IMR-90 (cell line): ENCODE results near the gene NRM.

ENCODE experiments used
- BHLHE40 ChIP-seq: fragments of 150-350 bp; IDR thresholded peaks from 2 replicates; pipeline ENCODE4 v1.6.1; 2016; ENCODE audit warnings: mild to moderate bottlenecking, low read depth, low read length
- MAFK ChIP-seq: IDR thresholded peaks from 2 replicates; pipeline ENCODE4 v1.6.1; 2012; ENCODE audit warnings: low read depth, low read length, improper control_type of control experiment
- MAZ ChIP-seq: IDR thresholded peaks from 2 replicates; pipeline ENCODE4 v1.6.1; 2012; ENCODE audit warnings: low read depth, mild to moderate bottlenecking, low read length, improper control_type of control experiment, moderate library complexity, borderline replicate concordance
- POLR2A ChIP-seq: IDR thresholded peaks from 2 replicates; pipeline ENCODE4 v1.6.1; 2012; ENCODE audit warnings: mild to moderate bottlenecking, low read depth, low read length
- RAD21 ChIP-seq: IDR thresholded peaks from 2 replicates; pipeline ENCODE4 v1.6.1; 2012; ENCODE audit warnings: low read length, improper control_type of control experiment
- RCOR1 ChIP-seq: IDR thresholded peaks from 2 replicates; pipeline ENCODE4 v1.6.1; 2012; ENCODE audit warnings: mild to moderate bottlenecking, low read length, improper control_type of control experiment; ENCODE audit not compliant: insufficient replicate concordance
- RFX5 ChIP-seq: IDR thresholded peaks from 2 replicates; pipeline ENCODE4 v1.8.0; 2012; ENCODE audit warnings: low read depth, mild to moderate bottlenecking, low read length, moderate library complexity
- SMC3 ChIP-seq: fragments of 150-350 bp; IDR thresholded peaks from 2 replicates; pipeline ENCODE4 v1.6.1; 2016; ENCODE audit warnings: low read depth, mild to moderate bottlenecking, antibody characterized with exemption, low read length, moderate library complexity
- TF ChIP-seq, protein P1 (sequence below): conservative IDR thresholded peaks from 2 replicates; pipeline ENCODE4 v1.5.1; 2012; ENCODE audit warnings: mild to moderate bottlenecking, low read depth, low read length, improper control_type of control experiment
- TF ChIP-seq, protein P2 (sequence below): fragments of 150-350 bp; IDR thresholded peaks from 2 replicates; pipeline ENCODE4 v1.6.1; 2016; ENCODE audit warnings: low read depth, mild to moderate bottlenecking, low read length, moderate library complexity, borderline replicate concordance

DNA sequence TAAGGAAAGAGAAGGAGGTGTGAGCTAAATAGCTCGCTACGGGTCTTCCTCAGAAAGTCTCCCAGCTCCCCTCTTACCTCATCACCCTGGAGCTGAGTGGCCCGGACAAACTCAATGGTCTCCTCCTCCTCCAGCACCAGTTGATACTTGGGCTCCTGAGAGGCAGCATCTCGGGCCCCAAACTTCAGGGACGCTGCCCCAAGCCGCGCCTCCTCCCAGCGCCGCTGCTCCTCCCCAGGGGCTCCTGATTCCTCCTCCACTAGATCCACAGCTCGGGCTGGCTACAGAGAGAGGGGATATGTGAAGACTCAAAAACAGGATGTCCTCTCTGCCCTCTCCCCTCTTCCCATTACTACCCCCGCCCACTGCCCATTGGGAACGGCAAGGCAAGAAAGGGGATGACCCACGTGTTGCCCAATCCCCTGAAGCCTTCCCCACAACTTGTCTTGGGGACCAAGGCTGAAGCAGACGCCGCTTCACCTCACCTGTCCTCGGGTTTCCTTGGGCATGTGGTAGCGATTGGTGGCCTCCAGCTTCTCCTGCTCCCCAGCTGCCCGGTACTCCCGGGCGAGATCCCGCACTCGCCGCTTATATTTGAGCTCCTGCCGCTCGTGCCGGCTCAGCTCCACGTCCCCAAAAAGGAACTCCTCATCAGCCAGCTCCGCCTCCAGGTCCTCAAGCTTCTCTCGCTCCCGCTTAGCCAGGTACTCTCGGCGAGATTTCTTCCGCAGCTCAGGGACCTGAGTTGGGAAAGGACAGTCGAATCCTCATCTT is 25.6 kb downstream of the NRM start:
- TF ChIP-seq POLR2A (no peak), MAFK (no peak), SMC3 (no peak), RFX5 (no peak), BHLHE40 (no peak), RCOR1 (no peak), MAZ (no peak), RAD21 (no peak)
- TF ChIP-seq, protein P1, sequence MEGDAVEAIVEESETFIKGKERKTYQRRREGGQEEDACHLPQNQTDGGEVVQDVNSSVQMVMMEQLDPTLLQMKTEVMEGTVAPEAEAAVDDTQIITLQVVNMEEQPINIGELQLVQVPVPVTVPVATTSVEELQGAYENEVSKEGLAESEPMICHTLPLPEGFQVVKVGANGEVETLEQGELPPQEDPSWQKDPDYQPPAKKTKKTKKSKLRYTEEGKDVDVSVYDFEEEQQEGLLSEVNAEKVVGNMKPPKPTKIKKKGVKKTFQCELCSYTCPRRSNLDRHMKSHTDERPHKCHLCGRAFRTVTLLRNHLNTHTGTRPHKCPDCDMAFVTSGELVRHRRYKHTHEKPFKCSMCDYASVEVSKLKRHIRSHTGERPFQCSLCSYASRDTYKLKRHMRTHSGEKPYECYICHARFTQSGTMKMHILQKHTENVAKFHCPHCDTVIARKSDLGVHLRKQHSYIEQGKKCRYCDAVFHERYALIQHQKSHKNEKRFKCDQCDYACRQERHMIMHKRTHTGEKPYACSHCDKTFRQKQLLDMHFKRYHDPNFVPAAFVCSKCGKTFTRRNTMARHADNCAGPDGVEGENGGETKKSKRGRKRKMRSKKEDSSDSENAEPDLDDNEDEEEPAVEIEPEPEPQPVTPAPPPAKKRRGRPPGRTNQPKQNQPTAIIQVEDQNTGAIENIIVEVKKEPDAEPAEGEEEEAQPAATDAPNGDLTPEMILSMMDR: no peak
- TF ChIP-seq, protein P2, sequence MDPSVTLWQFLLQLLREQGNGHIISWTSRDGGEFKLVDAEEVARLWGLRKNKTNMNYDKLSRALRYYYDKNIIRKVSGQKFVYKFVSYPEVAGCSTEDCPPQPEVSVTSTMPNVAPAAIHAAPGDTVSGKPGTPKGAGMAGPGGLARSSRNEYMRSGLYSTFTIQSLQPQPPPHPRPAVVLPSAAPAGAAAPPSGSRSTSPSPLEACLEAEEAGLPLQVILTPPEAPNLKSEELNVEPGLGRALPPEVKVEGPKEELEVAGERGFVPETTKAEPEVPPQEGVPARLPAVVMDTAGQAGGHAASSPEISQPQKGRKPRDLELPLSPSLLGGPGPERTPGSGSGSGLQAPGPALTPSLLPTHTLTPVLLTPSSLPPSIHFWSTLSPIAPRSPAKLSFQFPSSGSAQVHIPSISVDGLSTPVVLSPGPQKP: no peak
